Esophagus (tissue), 2 donors: ENCODE measurements around the gene POMGNT1. TPM values are rescaled to one million over a fixed set of nuclear protein-coding genes. Genes with fewer than 3 reads are reported as not detected.
A peak's percentile ranks its signal among the peaks of the same experiment; 100 is the strongest.

Experiments used
- H3K27ac ChIP-seq, 2 donors: one replicate each; pipeline ENCODE4 v1.5.1; 2013; ENCODE audit warnings: low read depth in 2 of 2, mild to moderate bottlenecking in 2 of 2, inconsistent platforms in 1 of 2, low read length in 1 of 2, moderate library complexity in 1 of 2
- H3K27me3 ChIP-seq, 2 donors: one replicate each; pipeline ENCODE4 v1.6.1; 2013; ENCODE audit warnings: low read length in 2 of 2, control low read depth in 1 of 2, mild to moderate bottlenecking in 1 of 2; ENCODE audit not compliant: insufficient read depth in 2 of 2, control insufficient read depth in 1 of 2
- H3K36me3 ChIP-seq, 2 donors: one replicate each; pipeline ENCODE4 v1.6.1; 2013; ENCODE audit warnings: low read length in 1 of 2; ENCODE audit not compliant: control insufficient read depth in 2 of 2, insufficient read depth in 2 of 2
- H3K4me1 ChIP-seq, 2 donors: one replicate each; pipeline ENCODE4 v1.6.1; 2013; ENCODE audit warnings: low read length in 1 of 2; ENCODE audit not compliant: control insufficient read depth in 2 of 2, insufficient read depth in 2 of 2
- H3K4me3 ChIP-seq, 2 donors: one replicate each; pipeline ENCODE4 v1.5.1; 2013; ENCODE audit warnings: low read length in 2 of 2, mild to moderate bottlenecking in 2 of 2, low read depth in 1 of 2, moderate library complexity in 1 of 2
- H3K9me3 ChIP-seq, 2 donors: one replicate each; pipeline ENCODE4 v1.6.1; 2013; ENCODE audit warnings: mild to moderate bottlenecking in 2 of 2, low read depth in 1 of 2, low read length in 1 of 2, moderate library complexity in 1 of 2; ENCODE audit not compliant: control insufficient read depth in 2 of 2, insufficient read depth in 1 of 2
- WGBS, 2 donors: extraction: QIAGEN DNeasy Blood & Tissue Kit; methylation state at CpG; one replicate each; pipeline ENCODE4 v1.1.7; 2013; 5-methylcytosine and 5-hydroxymethylcytosine counted together
- polyA plus RNA-seq, 2 donors: library from polyadenylated mRNA; stranded (reverse); fragments of 200-250 nt; gene quantifications; one replicate each; pipeline ENCODE4 v1.2.3, GENCODE V29; 2013
- donor health status: healthy with polysubstance abuse.
- donor health status: Bipolar disorder and iron deficiency.

The POMGNT1 gene
- polyA plus RNA-seq, 2 donors: 17.1 to 17.2 TPM

DNA sequence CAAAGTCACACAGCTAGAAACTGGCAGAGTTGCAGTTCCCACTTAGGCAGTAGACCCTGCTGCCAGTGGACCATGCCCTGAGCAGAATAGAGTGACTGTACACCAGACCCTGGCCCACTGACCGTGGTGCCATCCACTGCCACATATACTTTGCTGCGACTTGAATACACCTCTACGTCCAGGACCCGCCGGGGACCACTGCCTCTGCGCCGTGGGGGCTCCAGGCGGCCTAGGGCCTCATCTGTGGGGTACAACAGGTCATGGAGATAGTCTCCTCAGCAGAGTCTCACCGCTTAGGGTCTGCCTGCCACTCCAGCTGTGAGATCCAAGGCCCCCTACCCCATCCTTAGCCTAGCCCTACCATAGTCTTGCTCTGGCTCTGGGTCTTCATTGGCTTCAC is 1.6 kb downstream of the POMGNT1 start:
- Histone ChIP-seq H3K9me3 (no peaks in the 10 kb centered on the region), H3K4me3 (no peak overlapping the region), H3K27me3 (no peaks in the 10 kb centered on the region), H3K36me3 (peaks cover 0 to 21% of the 10 kb centered on the region in 2 donors), H3K4me1 (peaks cover 0 to 3% of the 10 kb centered on the region in 2 donors), H3K27ac (no peak overlapping the region)
- WGBS, 2 donors: 93 to 95% methylated on average over 9 of the region's 9 CpGs

DNA sequence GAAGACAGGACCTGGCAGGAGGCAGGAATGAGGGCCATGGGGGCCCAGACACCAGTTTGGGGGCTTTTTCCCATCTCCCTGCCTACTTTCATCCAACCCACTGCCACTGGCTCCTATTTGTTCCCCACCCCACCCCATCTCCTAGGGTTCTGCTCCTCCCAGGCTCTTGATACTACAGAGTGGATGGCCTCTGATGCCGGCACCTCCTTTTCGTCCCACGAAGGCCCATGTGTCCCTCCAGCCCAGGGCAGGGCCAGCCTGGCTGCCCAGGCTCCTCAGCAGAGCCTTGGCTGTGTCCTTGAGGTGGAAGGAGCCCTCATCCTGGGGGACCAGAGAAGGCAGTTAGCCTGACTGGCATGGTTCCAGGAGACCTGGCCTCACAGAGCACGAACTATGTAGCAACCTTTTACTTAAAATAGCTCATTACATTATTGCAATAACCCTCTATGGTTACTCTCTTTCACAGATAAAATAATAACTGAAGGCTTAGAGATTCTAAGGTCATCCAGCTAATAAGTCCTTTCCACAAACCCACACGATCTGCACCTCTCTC is 3.5 kb downstream of the POMGNT1 start:
- peaks cover 6 to 21% of the 10 kb centered on the region in 2 donors for H3K36me3 ChIP-seq

DNA sequence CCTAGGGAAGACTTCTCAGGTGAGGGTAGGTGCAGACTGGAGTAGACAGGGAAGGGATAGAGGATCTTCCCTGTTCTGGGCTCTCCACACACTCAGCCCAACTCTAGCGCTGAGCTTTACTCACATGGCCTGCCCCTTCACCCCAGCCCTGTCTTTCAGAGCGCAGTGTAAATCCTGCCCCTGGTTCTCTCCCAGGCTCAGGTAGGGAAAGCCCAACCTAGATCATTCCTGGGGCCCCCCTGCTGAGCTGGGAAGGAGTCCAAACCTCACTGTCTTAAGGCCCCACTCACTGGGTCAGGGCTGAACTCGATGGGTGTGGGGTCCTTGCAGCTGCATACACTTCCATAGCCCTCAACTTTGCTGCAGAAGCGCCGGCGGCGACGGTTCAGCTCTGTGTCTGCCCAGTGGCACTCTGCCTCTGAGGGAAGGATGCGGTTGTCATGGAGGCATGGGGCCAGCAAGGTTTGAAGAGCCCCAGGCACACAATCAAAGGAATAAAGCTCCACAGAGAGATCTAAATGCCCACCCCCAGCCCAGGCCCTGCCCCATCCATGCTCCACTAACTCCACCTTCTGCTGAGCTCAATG is 4.2 kb downstream of the POMGNT1 start:
- Histone ChIP-seq H3K4me1 (peaks cover 0 to 3% of the 10 kb centered on the region in 2 donors), H3K27me3 (no peaks in the 10 kb centered on the region), H3K27ac (no peak overlapping the region), H3K4me3 (no peak overlapping the region), H3K9me3 (no peaks in the 10 kb centered on the region), H3K36me3 (peaks cover 6 to 21% of the 10 kb centered on the region in 2 donors)
- 86 to 89% methylated on average over 9 of the region's 9 CpGs for WGBS, 2 donors

More for the DNA sequence above, 3.5 kb downstream of the POMGNT1 start:
- no peaks in the 10 kb centered on the region for H3K9me3 ChIP-seq
- H3K27ac ChIP-seq: no peak overlapping the region
- peaks cover 0 to 3% of the 10 kb centered on the region in 2 donors for H3K4me1 ChIP-seq
- H3K4me3 ChIP-seq: no peak overlapping the region
- H3K27me3 ChIP-seq: no peaks in the 10 kb centered on the region
- WGBS, 2 donors: 77 to 81% methylated on average over 5 of the region's 5 CpGs

DNA sequence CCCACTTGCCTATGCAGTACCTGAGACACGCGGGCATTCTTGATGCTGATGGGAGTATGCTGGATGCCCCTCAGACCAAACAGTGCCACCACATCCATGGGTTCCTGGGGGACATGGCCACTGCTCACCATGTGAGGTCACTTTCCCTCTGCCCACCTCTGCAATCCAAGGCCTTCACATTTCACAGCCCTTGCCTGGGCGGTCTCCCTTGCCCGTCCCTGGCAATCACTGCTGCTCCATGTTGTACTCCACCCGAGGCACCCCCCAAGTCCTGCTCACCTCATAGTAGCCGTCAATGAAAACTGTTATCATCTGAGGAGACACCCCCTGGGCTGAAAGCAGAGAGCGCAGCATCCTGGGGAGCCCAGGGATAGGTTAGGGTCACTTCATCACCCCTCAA is 4.9 kb downstream of the POMGNT1 start:
- WGBS, 2 donors: 94 to 95% methylated on average over 7 of the region's 7 CpGs
- Histone ChIP-seq H3K4me1 (peaks cover under 1 to 3% of the 10 kb centered on the region in 2 donors), H3K4me3 (no peak overlapping the region), H3K9me3 (no peaks in the 10 kb centered on the region), H3K27ac (no peak overlapping the region), H3K27me3 (no peaks in the 10 kb centered on the region), H3K36me3 (peaks cover 6 to 21% of the 10 kb centered on the region in 2 donors)

DNA sequence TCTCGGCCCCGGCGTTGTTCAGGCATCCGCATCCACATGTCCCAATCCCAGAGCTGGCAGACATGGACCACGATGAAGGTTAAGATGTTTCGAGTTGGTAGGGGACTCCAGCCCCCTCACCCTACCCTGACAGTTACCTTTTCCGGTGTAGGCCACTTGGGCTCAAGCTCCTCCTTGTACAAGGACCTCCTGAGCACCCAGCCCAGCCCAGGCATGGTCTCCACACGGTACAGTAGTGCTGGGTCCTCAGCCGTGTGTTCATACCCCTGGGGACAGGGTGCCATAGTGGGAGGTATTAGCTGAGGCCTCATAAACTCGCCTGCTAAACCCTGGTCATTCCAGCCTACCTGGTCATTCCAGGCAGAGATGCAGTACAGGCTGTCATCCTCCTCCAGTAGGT is 6.1 kb downstream of the POMGNT1 start:
- no peak overlapping the region for H3K27ac ChIP-seq
- H3K4me3 ChIP-seq: no peak overlapping the region
- H3K4me1 ChIP-seq: peaks cover 3 to 7% of the 10 kb centered on the region in 2 donors
- peaks cover 6 to 25% of the 10 kb centered on the region in 2 donors for H3K36me3 ChIP-seq
- no peaks in the 10 kb centered on the region for H3K27me3 ChIP-seq
- WGBS, 2 donors: 92 to 93% methylated on average over 10 of the region's 10 CpGs
- no peaks in the 10 kb centered on the region for H3K9me3 ChIP-seq

DNA sequence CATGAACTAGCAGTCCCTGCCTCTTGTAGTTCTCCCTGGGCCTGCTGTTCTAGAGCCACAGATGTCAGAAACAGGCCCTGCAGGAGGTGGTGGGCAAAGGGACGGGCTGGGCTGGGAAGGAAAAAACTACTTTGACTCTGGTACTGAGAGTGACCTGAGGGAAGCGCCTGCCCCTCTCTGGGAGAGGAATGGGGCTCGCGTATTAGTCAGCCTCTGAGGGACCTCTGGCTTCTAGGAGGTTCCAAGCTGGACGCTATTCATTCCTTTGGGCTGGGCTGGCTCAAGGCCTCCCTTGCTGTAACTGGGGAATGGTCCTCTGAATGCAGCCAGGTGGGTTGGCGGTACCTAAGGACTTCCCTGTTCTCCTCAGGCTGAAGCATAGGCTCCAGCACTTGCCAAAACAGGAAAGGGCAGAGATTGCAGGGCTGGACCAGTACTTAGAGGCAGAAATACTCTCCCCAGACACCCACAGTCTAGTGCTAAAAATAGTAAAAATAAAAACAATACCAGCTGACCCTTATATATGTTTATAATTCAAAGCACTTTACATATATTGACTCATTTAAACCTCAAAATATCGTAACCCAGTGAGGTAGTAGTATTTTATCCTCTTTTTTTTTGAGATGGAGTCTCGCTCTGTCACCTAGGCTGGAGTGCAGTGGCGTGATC is 7.1 kb downstream of the POMGNT1 start:
- Histone ChIP-seq H3K36me3 (peaks cover 6 to 25% of the 10 kb centered on the region in 2 donors), H3K27me3 (no peaks in the 10 kb centered on the region), H3K27ac (no peak overlapping the region), H3K9me3 (no peaks in the 10 kb centered on the region), H3K4me3 (no peak overlapping the region), H3K4me1 (peaks cover 3 to 7% of the 10 kb centered on the region in 2 donors)
- 88 to 90% methylated on average over 9 of the region's 9 CpGs for WGBS, 2 donors

DNA sequence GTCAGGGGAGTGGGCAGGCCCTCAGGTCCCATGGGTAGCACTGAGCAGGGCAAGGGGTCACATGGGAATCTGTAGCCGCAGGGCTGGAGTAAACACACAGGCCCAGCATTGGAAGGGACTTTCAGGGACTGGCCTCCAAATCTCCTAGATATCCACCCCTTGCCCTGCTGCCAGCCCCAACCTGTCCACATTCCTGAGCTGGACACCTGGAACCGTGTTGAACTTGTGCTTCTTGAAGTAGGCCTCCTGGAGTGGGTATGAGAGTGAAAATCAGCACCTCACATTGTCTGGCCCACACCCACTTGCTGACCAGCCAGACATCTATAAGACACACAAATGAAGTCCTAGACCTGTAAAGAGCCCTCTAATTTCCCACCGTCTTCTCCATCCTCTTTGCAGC is 7.7 kb downstream of the POMGNT1 start:
- H3K36me3 ChIP-seq: peaks cover 6 to 22% of the 10 kb centered on the region in 2 donors
- peaks cover 3 to 7% of the 10 kb centered on the region in 2 donors for H3K4me1 ChIP-seq

DNA sequence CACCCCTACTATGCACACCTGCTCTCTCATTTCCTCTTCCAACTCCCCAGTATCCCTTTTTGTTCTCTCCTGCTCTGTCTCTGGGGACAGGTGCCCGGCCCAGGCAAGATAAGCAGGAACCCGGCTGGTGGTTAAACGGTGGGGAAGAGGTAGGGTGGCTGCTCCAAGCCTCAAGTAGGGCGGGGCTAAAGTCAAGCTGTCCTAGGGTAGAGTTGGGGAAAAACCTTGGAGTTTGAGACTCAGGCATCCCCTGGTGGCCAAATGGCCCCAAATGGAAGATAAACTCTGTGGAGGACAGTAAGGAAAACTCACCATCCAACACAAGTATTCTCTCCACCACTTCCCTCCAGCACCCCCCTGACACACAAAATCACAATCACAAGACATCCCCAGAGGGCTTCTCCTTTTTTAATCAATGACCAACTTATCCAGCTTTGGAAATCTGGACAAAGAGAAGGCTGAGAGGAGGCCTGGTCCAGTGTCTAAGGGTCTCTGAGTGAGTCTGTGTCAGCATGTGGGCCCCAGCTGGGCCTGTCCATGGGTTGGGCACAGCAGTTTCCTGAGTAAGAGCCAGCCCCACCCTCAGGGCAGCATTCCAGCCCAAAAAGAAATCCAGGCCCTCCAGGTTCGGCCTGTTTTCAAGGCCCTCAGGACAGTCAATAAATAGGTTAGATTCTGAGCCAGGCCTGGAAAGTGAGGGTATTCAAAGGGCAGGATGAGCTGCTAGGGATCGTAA is 9.8 kb downstream of the POMGNT1 start:
- Histone ChIP-seq H3K36me3 (peaks cover 6 to 18% of the 10 kb centered on the region in 2 donors), H3K4me3 (no peak overlapping the region), H3K27ac (peak overlapping the region in 1 of 2 donors; percentile 24), H3K9me3 (no peaks in the 10 kb centered on the region), H3K27me3 (no peaks in the 10 kb centered on the region), H3K4me1 (peaks cover 3 to 23% of the 10 kb centered on the region in 2 donors)
- 57 to 61% methylated on average over 6 of the region's 6 CpGs for WGBS, 2 donors

More for the DNA sequence above, 7.7 kb downstream of the POMGNT1 start:
- H3K9me3 ChIP-seq: no peaks in the 10 kb centered on the region
- no peak overlapping the region for H3K27ac ChIP-seq
- WGBS, 2 donors: 65 to 75% methylated on average over 3 of the region's 3 CpGs
- H3K4me3 ChIP-seq: no peak overlapping the region
- no peaks in the 10 kb centered on the region for H3K27me3 ChIP-seq

DNA sequence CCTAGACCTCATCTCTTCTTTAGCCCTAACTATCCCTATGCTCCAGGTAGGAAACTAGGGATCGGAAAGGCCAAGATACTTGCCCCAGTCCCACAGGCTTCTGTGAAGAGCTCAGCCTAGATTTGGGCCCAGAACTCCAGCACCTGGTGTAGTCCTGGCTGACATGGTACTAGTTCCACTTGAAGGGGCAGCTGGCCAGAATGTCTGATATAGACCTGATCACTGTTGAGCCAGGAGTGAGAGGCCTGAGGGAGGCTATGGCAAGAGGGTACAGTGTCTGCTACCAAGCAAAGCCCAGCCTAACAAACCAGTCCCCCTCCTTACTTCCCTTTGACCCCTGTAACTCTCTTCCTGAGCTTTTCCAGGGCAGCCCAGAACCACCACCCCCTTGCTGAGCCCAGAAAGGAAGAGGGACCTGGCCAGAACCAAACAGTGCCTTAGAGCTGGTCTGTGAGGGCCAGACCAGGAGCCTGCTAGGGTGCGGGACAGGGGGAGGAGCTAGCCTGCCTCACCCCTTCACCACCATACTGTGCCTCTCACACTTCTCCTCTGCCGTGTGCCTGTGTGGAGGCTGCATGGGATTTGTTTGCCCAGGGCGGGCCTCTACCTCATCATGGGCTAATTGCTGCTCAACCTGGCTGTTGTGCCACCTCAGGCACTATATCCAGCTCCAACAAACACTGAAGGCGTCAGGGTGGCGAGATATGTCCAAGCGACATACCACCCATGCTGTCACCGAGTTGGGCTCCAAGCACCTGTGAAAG is 10.9 kb downstream of the POMGNT1 start:
- peaks cover 6 to 9% of the 10 kb centered on the region in 2 donors for H3K36me3 ChIP-seq
- WGBS, 2 donors: 69 to 78% methylated on average over 8 of the region's 8 CpGs
- peak overlapping the region in 1 of 2 donors; percentile 5 for H3K27ac ChIP-seq
- H3K27me3 ChIP-seq: no peaks in the 10 kb centered on the region
- no peaks in the 10 kb centered on the region for H3K9me3 ChIP-seq
- H3K4me1 ChIP-seq: peaks cover 3 to 24% of the 10 kb centered on the region in 2 donors
- no peak overlapping the region for H3K4me3 ChIP-seq
